Measurements from ENCODE around the gene GDI1.

DNA sequence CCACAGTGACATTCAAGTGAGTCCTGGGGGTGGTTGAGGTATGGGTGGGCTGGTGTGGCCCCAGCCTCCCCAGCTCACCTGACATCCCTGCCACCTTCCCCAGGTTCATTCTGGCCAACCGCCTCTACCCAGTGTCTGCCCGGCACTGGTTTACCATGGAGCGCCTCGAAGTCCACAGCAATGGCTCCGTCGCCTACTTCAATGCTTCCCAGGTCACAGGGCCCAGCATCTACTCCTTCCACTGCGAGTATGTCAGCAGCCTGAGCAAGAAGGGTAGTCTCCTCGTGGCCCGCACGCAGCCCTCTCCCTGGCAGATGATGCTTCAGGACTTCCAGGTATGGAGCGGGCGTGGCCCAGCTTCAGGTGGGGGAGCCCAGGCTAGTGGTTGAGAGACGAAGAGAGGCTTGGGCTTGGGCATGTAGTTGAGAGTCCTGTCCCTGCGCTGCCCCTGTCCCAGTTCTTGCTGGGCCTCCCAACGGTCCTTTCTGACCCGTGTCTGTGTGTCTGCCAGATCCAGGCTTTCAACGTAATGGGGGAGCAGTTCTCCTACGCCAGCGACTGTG is 1.7 kb upstream of the GDI1 start:
- TF ChIP-seq, protein P1, sequence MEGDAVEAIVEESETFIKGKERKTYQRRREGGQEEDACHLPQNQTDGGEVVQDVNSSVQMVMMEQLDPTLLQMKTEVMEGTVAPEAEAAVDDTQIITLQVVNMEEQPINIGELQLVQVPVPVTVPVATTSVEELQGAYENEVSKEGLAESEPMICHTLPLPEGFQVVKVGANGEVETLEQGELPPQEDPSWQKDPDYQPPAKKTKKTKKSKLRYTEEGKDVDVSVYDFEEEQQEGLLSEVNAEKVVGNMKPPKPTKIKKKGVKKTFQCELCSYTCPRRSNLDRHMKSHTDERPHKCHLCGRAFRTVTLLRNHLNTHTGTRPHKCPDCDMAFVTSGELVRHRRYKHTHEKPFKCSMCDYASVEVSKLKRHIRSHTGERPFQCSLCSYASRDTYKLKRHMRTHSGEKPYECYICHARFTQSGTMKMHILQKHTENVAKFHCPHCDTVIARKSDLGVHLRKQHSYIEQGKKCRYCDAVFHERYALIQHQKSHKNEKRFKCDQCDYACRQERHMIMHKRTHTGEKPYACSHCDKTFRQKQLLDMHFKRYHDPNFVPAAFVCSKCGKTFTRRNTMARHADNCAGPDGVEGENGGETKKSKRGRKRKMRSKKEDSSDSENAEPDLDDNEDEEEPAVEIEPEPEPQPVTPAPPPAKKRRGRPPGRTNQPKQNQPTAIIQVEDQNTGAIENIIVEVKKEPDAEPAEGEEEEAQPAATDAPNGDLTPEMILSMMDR (conservative IDR thresholded peaks at IDR 0.05; ENCODE audit: low read depth, low read length): no peak
- TF ChIP-seq EZH2phosphoT487 (IDR thresholded peaks at IDR 0.05; ENCODE audit: borderline replicate concordance, low read length) (no peak), EZH2 (IDR thresholded peaks at IDR 0.05; ENCODE audit: low read length, unreplicated experiment) (no peak)

All from PC-3 (cell line).